ENCODE results near the gene MT1HL1. TPM values are rescaled to one million over a fixed set of nuclear protein-coding genes. Genes with fewer than 3 reads are reported as not detected.

MT1HL1 gene
- polyA plus RNA-seq, 1 experiment, result not detected

DNA sequence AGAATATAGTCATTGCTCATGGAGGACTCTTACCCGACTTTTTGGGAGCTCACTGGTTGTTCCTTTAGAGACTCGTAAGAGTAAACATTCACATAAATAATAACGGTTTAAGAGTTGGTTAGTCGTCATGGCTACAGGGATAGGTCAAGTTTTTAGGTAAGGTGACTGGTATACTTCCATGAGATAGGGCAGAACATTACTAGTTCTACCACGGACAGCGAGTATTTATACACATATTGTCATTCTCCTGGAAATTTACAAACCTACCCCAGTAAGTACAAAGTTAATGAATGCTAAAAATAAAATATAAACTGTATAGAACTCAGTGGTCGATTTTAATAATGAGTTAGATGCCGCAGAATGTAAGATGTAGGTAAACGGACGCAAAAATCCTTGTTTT, 36.6 kb upstream of the MT1HL1 start:
- POLR2A ChIA-PET, result no interaction called here
- no peak for DNase-seq (ENCODE audit: low read depth)
- H3K36me3 ChIP-seq (ENCODE audit: control insufficient read depth, insufficient read depth, low read length), result no peaks in the 10 kb centered on the region
- CTCF ChIA-PET, result no interaction called here
- TF ChIP-seq, protein P1, sequence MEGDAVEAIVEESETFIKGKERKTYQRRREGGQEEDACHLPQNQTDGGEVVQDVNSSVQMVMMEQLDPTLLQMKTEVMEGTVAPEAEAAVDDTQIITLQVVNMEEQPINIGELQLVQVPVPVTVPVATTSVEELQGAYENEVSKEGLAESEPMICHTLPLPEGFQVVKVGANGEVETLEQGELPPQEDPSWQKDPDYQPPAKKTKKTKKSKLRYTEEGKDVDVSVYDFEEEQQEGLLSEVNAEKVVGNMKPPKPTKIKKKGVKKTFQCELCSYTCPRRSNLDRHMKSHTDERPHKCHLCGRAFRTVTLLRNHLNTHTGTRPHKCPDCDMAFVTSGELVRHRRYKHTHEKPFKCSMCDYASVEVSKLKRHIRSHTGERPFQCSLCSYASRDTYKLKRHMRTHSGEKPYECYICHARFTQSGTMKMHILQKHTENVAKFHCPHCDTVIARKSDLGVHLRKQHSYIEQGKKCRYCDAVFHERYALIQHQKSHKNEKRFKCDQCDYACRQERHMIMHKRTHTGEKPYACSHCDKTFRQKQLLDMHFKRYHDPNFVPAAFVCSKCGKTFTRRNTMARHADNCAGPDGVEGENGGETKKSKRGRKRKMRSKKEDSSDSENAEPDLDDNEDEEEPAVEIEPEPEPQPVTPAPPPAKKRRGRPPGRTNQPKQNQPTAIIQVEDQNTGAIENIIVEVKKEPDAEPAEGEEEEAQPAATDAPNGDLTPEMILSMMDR (IDR thresholded peaks at IDR 0.05; ENCODE audit: insufficient read depth, low read depth, low read length), result no peak
- no peak overlapping the region for H3K4me3 ChIP-seq (ENCODE audit: low read depth, low read length)
- H3K27me3 ChIP-seq (ENCODE audit: control insufficient read depth, insufficient read depth, low read length), result peaks cover 8% of the 10 kb centered on the region

DNA sequence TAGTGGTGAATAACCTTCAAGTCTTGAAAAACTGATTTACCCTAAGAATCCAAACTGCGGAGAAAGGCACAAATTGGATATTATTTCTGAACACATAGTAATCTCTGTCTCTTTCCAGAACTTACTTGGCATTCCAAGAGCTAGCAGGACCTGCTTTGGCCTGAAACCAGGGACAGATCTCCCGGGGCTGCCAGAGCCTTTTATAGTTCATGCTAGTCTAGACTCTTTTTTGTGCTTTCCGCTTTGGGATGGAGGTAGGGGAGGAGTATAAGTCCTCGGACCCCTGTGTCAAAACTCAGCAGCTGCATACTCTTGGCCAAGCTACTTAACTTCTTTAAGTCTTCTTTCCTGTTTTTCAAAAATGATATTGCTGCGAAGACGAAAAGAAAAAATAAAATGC, 34.0 kb upstream of the MT1HL1 start:
- no peak for DNase-seq (ENCODE audit: low read depth)
- no peak overlapping the region for H3K4me3 ChIP-seq (ENCODE audit: low read depth, low read length)
- peaks cover 7% of the 10 kb centered on the region for H3K27me3 ChIP-seq (ENCODE audit: control insufficient read depth, insufficient read depth, low read length)
- H3K36me3 ChIP-seq (ENCODE audit: control insufficient read depth, insufficient read depth, low read length), result no peaks in the 10 kb centered on the region
- POLR2A ChIA-PET, result no interaction called here
- CTCF ChIA-PET, result no interaction called here
- TF ChIP-seq, protein P1 (IDR thresholded peaks at IDR 0.05; ENCODE audit: insufficient read depth, low read depth, low read length), result no peak

DNA sequence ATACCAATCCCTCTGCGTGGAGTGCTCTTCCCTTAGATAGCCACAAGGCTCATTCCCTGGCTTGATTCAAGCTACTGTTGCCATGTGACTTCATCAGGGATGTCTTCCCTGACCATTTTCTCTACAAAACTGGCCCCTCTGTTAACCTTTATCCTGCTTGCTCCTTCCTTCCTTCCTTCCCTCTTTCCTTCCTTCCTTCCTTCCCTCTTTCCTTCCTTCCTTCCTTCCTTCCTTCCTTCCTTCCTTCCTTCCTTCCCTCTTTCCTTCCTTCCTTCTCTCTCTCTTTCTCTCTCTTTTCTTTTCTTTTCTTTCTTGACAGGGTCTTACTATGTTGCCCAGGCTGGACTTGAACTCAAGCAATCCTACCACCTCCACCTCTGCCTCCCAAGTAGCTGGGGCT, 31.5 kb upstream of the MT1HL1 start:
- CTCF ChIA-PET, result interaction anchor here (0.7 kb wide), 1 partner anchor 583 kb away, joined by 3 read pairs; no protein-coding TSS in a partner anchor

DNA sequence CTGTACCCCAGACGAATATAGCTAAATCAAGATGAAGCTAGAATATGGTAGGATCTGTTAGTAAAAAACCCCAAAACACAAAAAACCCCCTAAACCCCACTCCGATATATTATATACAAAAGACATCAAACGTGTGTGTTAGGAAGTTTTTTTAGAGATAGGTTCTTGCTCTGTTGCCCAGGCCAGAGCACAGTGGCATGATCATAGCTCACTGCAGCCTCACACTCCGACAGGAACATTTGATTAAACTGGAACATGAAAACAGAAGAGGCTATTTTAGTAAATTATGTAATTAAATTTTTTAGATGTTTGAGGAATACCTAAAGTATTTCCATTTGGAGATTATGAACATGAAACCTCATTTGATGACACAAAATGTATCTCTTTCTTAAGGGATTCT, 29.6 kb upstream of the MT1HL1 start:
- ChIA-PET POLR2A (no interaction called here), CTCF (no interaction called here)
- TF ChIP-seq, protein P1 (IDR thresholded peaks at IDR 0.05; ENCODE audit: insufficient read depth, low read depth, low read length), result no peak
- Histone ChIP-seq H3K36me3 (ENCODE audit: control insufficient read depth, insufficient read depth, low read length) (no peaks in the 10 kb centered on the region), H3K27me3 (ENCODE audit: control insufficient read depth, insufficient read depth, low read length) (no peaks in the 10 kb centered on the region), H3K4me3 (ENCODE audit: low read depth, low read length) (no peak overlapping the region)
- DNase-seq (ENCODE audit: low read depth), result no peak

More for the DNA sequence above, 31.5 kb upstream of the MT1HL1 start:
- POLR2A ChIA-PET, result no interaction called here
- no peak for DNase-seq (ENCODE audit: low read depth)
- Histone ChIP-seq H3K27me3 (ENCODE audit: control insufficient read depth, insufficient read depth, low read length) (no peaks in the 10 kb centered on the region), H3K4me3 (ENCODE audit: low read depth, low read length) (no peak overlapping the region), H3K36me3 (ENCODE audit: control insufficient read depth, insufficient read depth, low read length) (no peaks in the 10 kb centered on the region)
- TF ChIP-seq, protein P1 (IDR thresholded peaks at IDR 0.05; ENCODE audit: insufficient read depth, low read depth, low read length), result no peak

DNA sequence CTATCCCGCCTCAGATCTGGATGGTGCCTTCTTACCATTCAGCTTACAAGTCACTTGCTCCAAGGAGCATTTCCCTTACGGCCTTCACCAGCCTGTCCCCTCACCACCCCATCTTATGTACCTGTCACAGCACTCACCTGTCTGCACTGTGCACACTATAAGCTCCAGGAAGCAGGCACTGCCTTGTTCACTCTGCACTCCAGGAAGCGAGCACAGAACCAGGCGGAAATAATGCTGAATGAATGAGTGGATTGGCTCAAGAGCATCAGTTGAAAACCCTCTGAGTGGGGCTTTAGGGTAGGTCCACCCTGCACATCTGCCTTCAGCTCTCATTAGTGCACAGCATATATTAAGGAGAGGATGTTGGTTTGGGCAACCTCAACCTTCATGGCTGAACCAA, 28.8 kb upstream of the MT1HL1 start:
- TF ChIP-seq, protein P1 (IDR thresholded peaks at IDR 0.05; ENCODE audit: insufficient read depth, low read depth, low read length), result no peak
- no peak overlapping the region for H3K4me3 ChIP-seq (ENCODE audit: low read depth, low read length)
- ChIA-PET POLR2A (no interaction called here), CTCF (no interaction called here)
- H3K27me3 ChIP-seq (ENCODE audit: control insufficient read depth, insufficient read depth, low read length), result no peaks in the 10 kb centered on the region
- DNase-seq (ENCODE audit: low read depth), result no peak
- no peaks in the 10 kb centered on the region for H3K36me3 ChIP-seq (ENCODE audit: control insufficient read depth, insufficient read depth, low read length)
